Measurements from ENCODE around the gene SH3TC1.

Gene SH3TC1

GRCh38 chr4:8231551-8232049 lies 32.5 kb downstream of the SH3TC1 start:
- Histone ChIP-seq H3K27me3 (ENCODE audit: insufficient read depth, low read length) (no peaks in the 10 kb centered on the region), H3K27ac (ENCODE audit: low read length) (no peak overlapping the region), H3K9me3 (ENCODE audit: insufficient read depth, low read depth, low read length) (no peaks in the 10 kb centered on the region), H3K4me1 (ENCODE audit: insufficient read depth, low read length) (no peaks in the 10 kb centered on the region), H3K4me3 (ENCODE audit: low read length) (no peak overlapping the region), H3K36me3 (ENCODE audit: insufficient read depth, low read depth, low read length) (no peaks in the 10 kb centered on the region), H3K9ac (ENCODE audit: low read depth, low read length) (no peak overlapping the region)

DNA sequence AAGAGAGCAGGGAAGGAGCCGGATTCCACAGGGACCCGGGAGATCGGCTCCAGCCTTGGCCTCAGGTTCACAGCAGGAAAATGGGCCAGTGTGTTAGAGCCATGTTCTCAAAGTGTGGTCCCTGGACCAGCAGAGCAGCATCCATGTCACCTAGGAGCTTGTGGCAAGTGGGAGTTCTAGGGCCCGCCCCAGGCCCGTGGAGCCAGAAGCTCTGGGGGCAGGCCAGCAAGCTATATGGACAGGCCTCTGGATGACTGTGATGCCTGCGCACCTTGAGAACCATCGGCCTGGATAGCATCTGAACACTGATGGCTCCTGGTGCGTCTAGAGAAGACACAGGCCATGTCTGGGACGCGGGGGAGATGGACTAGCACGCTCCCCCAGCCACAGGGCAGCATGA lies 33.7 kb downstream of the SH3TC1 start:
- Histone ChIP-seq H3K4me1 (ENCODE audit: insufficient read depth, low read length) (no peaks in the 10 kb centered on the region), H3K27me3 (ENCODE audit: insufficient read depth, low read length) (no peaks in the 10 kb centered on the region), H3K9ac (ENCODE audit: low read depth, low read length) (no peak overlapping the region), H3K36me3 (ENCODE audit: insufficient read depth, low read depth, low read length) (no peaks in the 10 kb centered on the region), H3K27ac (ENCODE audit: low read length) (no peak overlapping the region), H3K9me3 (ENCODE audit: insufficient read depth, low read depth, low read length) (no peaks in the 10 kb centered on the region), H3K4me3 (ENCODE audit: low read length) (no peak overlapping the region)

DNA sequence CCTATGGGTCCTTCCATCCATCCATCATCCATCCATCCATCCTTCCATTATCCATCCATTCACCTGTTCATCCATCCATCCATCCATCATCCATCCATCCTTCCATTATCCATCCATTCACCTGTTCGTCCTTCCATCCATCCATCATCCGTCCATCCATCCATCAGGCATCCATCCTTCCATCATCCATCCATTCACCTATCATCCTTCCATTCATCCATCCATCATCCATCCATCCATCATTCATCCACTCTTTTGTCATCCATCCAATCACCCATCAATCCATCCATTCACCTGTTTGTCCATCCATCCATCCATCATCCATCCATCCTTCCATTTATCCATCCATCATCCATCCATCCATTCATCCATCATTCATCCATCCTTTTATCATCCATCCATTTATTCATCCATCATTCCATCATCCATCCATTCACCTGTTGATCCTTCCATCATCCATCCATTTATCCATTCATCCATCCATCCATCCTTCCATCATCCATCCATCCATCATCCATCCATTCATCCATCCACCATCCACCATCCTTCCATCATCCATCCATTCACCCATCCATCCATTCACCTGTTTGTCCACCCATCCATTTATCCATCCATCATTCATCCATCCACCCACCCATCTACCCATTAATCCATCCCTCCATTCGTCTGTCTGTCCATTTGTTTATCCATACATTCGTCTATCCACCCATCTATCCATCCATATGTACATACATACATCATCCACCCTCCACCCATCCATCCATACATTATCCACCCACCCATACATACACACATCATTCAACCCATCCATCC lies 34.8 kb downstream of the SH3TC1 start:
- Histone ChIP-seq H3K9me3 (ENCODE audit: insufficient read depth, low read depth, low read length) (no peaks in the 10 kb centered on the region), H3K27ac (ENCODE audit: low read length) (no peak overlapping the region), H3K9ac (ENCODE audit: low read depth, low read length) (no peak overlapping the region), H3K4me3 (ENCODE audit: low read length) (no peak overlapping the region), H3K4me1 (ENCODE audit: insufficient read depth, low read length) (no peaks in the 10 kb centered on the region), H3K36me3 (ENCODE audit: insufficient read depth, low read depth, low read length) (no peaks in the 10 kb centered on the region), H3K27me3 (ENCODE audit: insufficient read depth, low read length) (no peaks in the 10 kb centered on the region)

DNA sequence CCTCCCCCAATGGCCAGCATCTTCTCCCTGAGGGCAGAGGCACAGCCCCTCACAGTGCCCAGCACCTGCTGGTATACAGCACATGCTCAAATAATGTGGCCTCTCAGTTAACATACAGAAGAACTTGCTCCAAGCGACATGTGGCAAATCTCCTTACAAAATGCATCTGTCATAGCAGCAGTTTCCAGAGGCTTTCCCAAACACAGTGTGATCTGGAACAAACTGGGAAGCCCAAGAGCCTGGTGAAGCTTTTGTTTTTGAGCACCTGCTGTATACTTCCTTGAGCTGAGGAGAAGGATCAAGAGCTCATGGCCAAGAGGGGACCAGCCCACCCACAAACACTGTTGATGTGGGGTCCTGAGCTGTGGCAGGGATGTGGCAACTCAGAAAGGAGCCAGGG lies 35.6 kb downstream of the SH3TC1 start:
- Histone ChIP-seq H3K27me3 (ENCODE audit: insufficient read depth, low read length) (no peaks in the 10 kb centered on the region), H3K9me3 (ENCODE audit: insufficient read depth, low read depth, low read length) (no peaks in the 10 kb centered on the region), H3K9ac (ENCODE audit: low read depth, low read length) (no peak overlapping the region), H3K27ac (ENCODE audit: low read length) (no peak overlapping the region), H3K4me1 (ENCODE audit: insufficient read depth, low read length) (no peaks in the 10 kb centered on the region), H3K36me3 (ENCODE audit: insufficient read depth, low read depth, low read length) (no peaks in the 10 kb centered on the region), H3K4me3 (ENCODE audit: low read length) (no peak overlapping the region)

- Histone ChIP-seq H3K36me3 (ENCODE audit: insufficient read depth, low read depth, low read length) (no peaks in the 10 kb centered on the region), H3K27ac (ENCODE audit: low read length) (no peak overlapping the region), H3K9ac (ENCODE audit: low read depth, low read length) (no peak overlapping the region), H3K4me3 (ENCODE audit: low read length) (no peak overlapping the region), H3K9me3 (ENCODE audit: insufficient read depth, low read depth, low read length) (no peaks in the 10 kb centered on the region), H3K27me3 (ENCODE audit: insufficient read depth, low read length) (no peaks in the 10 kb centered on the region), H3K4me1 (ENCODE audit: insufficient read depth, low read length) (no peaks in the 10 kb centered on the region)
These were observed 36.1 kb downstream of the SH3TC1 start for GRCh38 chr4:8235224-8235623.

GRCh38 chr4:8235686-8236085 lies 36.6 kb downstream of the SH3TC1 start:
- Histone ChIP-seq H3K9ac (ENCODE audit: low read depth, low read length) (no peak overlapping the region), H3K27ac (ENCODE audit: low read length) (no peak overlapping the region), H3K36me3 (ENCODE audit: insufficient read depth, low read depth, low read length) (no peaks in the 10 kb centered on the region)

GRCh38 chr4:8236106-8236919 lies 37.2 kb downstream of the SH3TC1 start:
- Histone ChIP-seq H3K9ac (ENCODE audit: low read depth, low read length) (no peak overlapping the region), H3K4me1 (ENCODE audit: insufficient read depth, low read length) (no peaks in the 10 kb centered on the region)

More at GRCh38 chr4:8235686-8236085, 36.6 kb downstream of the SH3TC1 start:
- no peaks in the 10 kb centered on the region for H3K9me3 ChIP-seq (ENCODE audit: insufficient read depth, low read depth, low read length)
- H3K27me3 ChIP-seq (ENCODE audit: insufficient read depth, low read length) = no peaks in the 10 kb centered on the region
- no peak overlapping the region for H3K4me3 ChIP-seq (ENCODE audit: low read length)
- no peaks in the 10 kb centered on the region for H3K4me1 ChIP-seq (ENCODE audit: insufficient read depth, low read length)

DNA sequence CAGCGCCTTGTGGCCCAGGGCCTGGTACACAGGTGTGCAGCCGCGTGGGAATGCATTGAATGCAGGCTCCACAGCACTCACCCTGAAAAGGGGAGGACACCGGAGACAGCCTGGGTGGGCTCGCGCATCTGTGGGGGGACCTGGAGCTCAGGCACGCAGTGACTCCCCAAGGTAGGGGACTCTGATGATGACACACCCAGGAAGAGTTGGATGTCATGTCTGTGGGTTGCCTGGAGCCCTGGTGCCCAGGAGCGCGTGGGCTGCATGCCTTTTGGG lies 37.8 kb downstream of the SH3TC1 start:
- Histone ChIP-seq H3K27me3 (ENCODE audit: insufficient read depth, low read length) (no peaks in the 10 kb centered on the region), H3K36me3 (ENCODE audit: insufficient read depth, low read depth, low read length) (no peaks in the 10 kb centered on the region), H3K27ac (ENCODE audit: low read length) (no peak overlapping the region), H3K9ac (ENCODE audit: low read depth, low read length) (no peak overlapping the region), H3K9me3 (ENCODE audit: insufficient read depth, low read depth, low read length) (no peaks in the 10 kb centered on the region), H3K4me1 (ENCODE audit: insufficient read depth, low read length) (no peaks in the 10 kb centered on the region), H3K4me3 (ENCODE audit: low read length) (no peak overlapping the region)

More at GRCh38 chr4:8236106-8236919, 37.2 kb downstream of the SH3TC1 start:
- Histone ChIP-seq H3K4me3 (ENCODE audit: low read length) (no peak overlapping the region), H3K27ac (ENCODE audit: low read length) (no peak overlapping the region), H3K36me3 (ENCODE audit: insufficient read depth, low read depth, low read length) (no peaks in the 10 kb centered on the region), H3K27me3 (ENCODE audit: insufficient read depth, low read length) (no peaks in the 10 kb centered on the region), H3K9me3 (ENCODE audit: insufficient read depth, low read depth, low read length) (no peaks in the 10 kb centered on the region)

DNA sequence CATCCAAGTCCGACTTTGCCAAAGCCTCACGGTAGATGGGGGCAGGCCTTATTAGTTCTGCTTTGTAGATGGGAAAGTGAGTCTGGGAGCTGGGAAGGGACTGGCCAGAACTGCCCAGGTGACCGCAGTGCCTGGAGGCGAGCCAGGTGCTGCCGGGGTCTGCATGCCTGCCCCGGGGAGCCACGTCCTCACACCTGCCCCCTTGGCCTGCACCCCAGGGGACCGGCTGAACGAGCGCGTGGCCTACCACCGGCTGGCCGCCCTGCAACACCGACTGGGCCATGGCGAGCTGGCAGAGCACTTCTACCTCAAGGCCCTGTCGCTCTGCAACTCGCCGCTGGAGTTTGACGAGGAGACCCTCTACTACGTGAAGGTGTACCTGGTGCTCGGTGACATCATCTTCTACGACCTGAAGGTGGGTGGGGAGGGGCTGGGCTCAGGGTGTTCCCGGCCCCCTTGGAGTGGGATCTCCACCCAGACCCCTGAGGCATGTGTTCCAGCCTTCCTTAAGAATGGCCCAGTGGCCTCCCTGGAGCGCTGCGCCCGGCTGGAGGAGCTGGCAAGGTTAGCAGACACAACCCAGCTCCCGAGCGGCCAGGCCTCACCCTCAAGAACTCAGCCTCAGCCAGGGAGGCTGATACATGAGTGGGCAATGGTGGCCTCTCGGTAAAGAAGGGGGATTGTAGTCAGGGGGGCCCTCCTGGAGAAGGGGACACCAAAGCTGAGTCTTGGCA lies 38.3 kb downstream of the SH3TC1 start:
- H3K36me3 ChIP-seq (ENCODE audit: insufficient read depth, low read depth, low read length) = no peaks in the 10 kb centered on the region
- no peaks in the 10 kb centered on the region; the same call in 1 of the 2 replicates for H3K4me1 ChIP-seq (ENCODE audit: insufficient read depth, low read length)
- H3K9ac ChIP-seq (ENCODE audit: low read depth, low read length) = no peak overlapping the region
- no peak overlapping the region for H3K4me3 ChIP-seq (ENCODE audit: low read length)
- H3K27me3 ChIP-seq (ENCODE audit: insufficient read depth, low read length) = no peaks in the 10 kb centered on the region
- H3K9me3 ChIP-seq (ENCODE audit: insufficient read depth, low read depth, low read length) = no peaks in the 10 kb centered on the region
- no peak overlapping the region for H3K27ac ChIP-seq (ENCODE audit: low read length)

DNA sequence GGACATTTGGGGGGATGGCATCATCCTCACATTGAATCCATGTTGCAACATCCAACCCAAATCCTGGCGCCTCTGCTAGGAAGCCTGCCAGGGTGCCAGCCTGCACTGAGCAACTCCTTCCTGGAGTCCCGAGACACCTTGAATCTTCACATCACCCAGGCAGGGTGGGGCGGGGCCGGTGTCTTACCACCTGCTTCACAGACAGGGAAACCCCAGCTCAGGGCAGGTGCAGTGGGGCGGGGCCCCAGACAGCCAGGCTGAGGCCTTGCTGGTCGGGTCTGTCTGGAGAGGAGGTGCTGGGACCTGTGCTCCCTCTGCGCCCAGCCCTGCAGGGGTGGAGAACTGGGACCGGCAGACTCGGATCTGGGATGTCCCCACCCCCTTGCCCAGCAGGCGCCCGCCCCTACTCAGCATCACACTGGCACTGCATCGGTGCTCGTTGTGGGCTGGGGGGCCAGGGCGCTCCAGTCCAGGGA lies 39.0 kb downstream of the SH3TC1 start:
- Histone ChIP-seq H3K4me1 (ENCODE audit: insufficient read depth, low read length) (no peaks in the 10 kb centered on the region; the same call in 1 of the 2 replicates), H3K4me3 (ENCODE audit: low read length) (no peak overlapping the region), H3K9ac (ENCODE audit: low read depth, low read length) (no peak overlapping the region), H3K27ac (ENCODE audit: low read length) (no peak overlapping the region), H3K36me3 (ENCODE audit: insufficient read depth, low read depth, low read length) (no peaks in the 10 kb centered on the region), H3K9me3 (ENCODE audit: insufficient read depth, low read depth, low read length) (no peaks in the 10 kb centered on the region), H3K27me3 (ENCODE audit: insufficient read depth, low read length) (0 out of 2 replicates have a peak, but pooled peaks cover 4% of the 10 kb centered on the region)

DNA sequence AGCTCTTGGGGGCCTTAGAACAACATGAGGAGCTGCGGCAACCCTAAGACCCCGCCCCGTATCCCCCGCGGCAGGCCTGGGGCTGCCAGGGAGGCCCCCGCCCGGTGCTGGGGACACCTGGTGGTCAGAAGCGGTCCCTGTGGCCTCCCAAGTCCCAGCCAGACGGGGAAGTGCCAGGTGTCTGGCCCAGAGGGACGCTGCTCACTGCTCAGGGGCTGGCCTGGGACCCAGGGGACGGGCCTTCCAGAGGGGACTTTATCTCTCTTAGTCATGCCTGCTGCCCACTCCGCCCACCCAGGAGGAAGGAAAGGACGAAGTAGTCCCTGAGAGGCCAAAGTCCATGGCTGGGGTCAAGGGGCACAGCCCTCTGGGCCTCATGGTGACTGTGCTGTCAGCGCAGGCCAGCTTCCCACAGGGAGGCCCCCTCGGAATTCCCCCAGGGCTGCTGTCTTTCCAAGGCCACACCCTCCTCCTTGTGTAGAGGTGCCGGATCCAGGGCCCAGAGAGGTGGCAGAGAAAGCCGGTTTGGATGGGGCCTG lies 39.5 kb downstream of the SH3TC1 start:
- no peaks in the 10 kb centered on the region for H3K9me3 ChIP-seq (ENCODE audit: insufficient read depth, low read depth, low read length)
- H3K9ac ChIP-seq (ENCODE audit: low read depth, low read length) = no peak overlapping the region
- H3K36me3 ChIP-seq (ENCODE audit: insufficient read depth, low read depth, low read length) = no peaks in the 10 kb centered on the region
- H3K27ac ChIP-seq (ENCODE audit: low read length) = peak overlapping the region; percentile 77
- H3K4me3 ChIP-seq (ENCODE audit: low read length) = no peak overlapping the region
- H3K4me1 ChIP-seq (ENCODE audit: insufficient read depth, low read length) = no peaks in the 10 kb centered on the region; the same call in 1 of the 2 replicates
- 0 out of 2 replicates have a peak, but pooled peaks cover 4% of the 10 kb centered on the region for H3K27me3 ChIP-seq (ENCODE audit: insufficient read depth, low read length)

Data from iPS-20b (cell line).